Stimulated activated CD4-positive, alpha-beta T cell treated with anti-CD3 and anti-CD28 coated beads, Interleukin-12 subunit alpha, Interleukin-12 subunit beta, amount 100 ng/mL, for 48 hours (primary cell): ENCODE measurements around the gene EIF4E1B.

Source experiments
- DNase-seq, 3 donors: peaks; one replicate each; pipeline ENCODE4 v3.0.0-alpha.2; 2020; ENCODE audit warnings: low read depth in 2 of 3, low spot score in 1 of 3

EIF4E1B gene

GRCh38 chr5:176660860-176661641 lies 30.6 kb downstream of the EIF4E1B start:
- peak; percentile 58 to 81 (median 74) for DNase-seq

GRCh38 chr5:176661676-176662075 lies 31.2 kb downstream of the EIF4E1B start:
- no peak for DNase-seq

GRCh38 chr5:176662371-176663333 lies 32.2 kb downstream of the EIF4E1B start:
- DNase-seq = no peak

GRCh38 chr5:176663566-176663965 lies 33.1 kb downstream of the EIF4E1B start:
- no peak for DNase-seq

GRCh38 chr5:176664479-176664878 lies 34.0 kb downstream of the EIF4E1B start:
- DNase-seq = no peak

- DNase-seq = no peak
These were observed 34.4 kb downstream of the EIF4E1B start for GRCh38 chr5:176664886-176665285.

- DNase-seq = no peak
These were observed 35.0 kb downstream of the EIF4E1B start for GRCh38 chr5:176665517-176665916.

- DNase-seq = no peak
These were observed 37.2 kb downstream of the EIF4E1B start for GRCh38 chr5:176667637-176668036.

- DNase-seq = no peak
These were observed 40.0 kb downstream of the EIF4E1B start for GRCh38 chr5:176670449-176670848.

- DNase-seq = no peak
These were observed 40.9 kb downstream of the EIF4E1B start for GRCh38 chr5:176671399-176671798.

- no peak for DNase-seq
These were observed 41.6 kb downstream of the EIF4E1B start for GRCh38 chr5:176671890-176672747.

GRCh38 chr5:176673651-176674583 lies 43.4 kb downstream of the EIF4E1B start:
- DNase-seq = no peak

GRCh38 chr5:176674799-176675198 lies 44.3 kb downstream of the EIF4E1B start:
- DNase-seq = no peak

GRCh38 chr5:176675676-176676360 lies 45.3 kb downstream of the EIF4E1B start:
- DNase-seq = no peak

- DNase-seq = no peak
These were observed 45.9 kb downstream of the EIF4E1B start for GRCh38 chr5:176676361-176676824.

GRCh38 chr5:176677209-176677939 lies 46.9 kb downstream of the EIF4E1B start:
- DNase-seq = no peak

GRCh38 chr5:176678584-176678983 lies 48.1 kb downstream of the EIF4E1B start:
- no peak for DNase-seq

- DNase-seq = no peak
These were observed 49.1 kb downstream of the EIF4E1B start for GRCh38 chr5:176679365-176680225.
